OCI-LY7 (cell line): Measurements from ENCODE around the gene KCNQ1. TPM values are rescaled to one million over a fixed set of nuclear protein-coding genes. Genes with fewer than 3 reads are reported as not detected.

Source experiments
- BruUV-seq: library from RNA; stranded (reverse); fragments of 400-500 nt; replicated peaks from 2 replicates; lab custom pipeline; 2021; lab: Mats Ljungman, UMichigan
- CTCF ChIA-PET: fragments of 300-600 bp; sonication (Branson Sonifier 250); formaldehyde crosslinking; loops from one replicate; lab custom pipeline; 2022; ENCODE audit warnings: antibody characterized with exemption; ENCODE audit not compliant: unreplicated experiment; lab: Charles Lee
- POLR2A ChIA-PET: fragments of 300-600 bp; sonication (Branson Sonifier 250); formaldehyde crosslinking; loops from one replicate; lab custom pipeline; 2022; ENCODE audit warnings: antibody characterized with exemption; lab: Charles Lee
- DNase-seq: peaks from one replicate; pipeline ENCODE4 v3.0.0-alpha.2; 2015; ENCODE audit warnings: low spot score
- H2AFZ ChIP-seq: fragments of 200-600 bp; sonication (generic), shearing (Covaris generic); 2 replicates; pipeline ENCODE4 v1.6.1; 2014; ENCODE audit warnings: mild to moderate bottlenecking, antibody characterized with exemption, low read length, moderate library complexity
- H3K27ac ChIP-seq: fragments of 200-600 bp; sonication (generic); 2 replicates; pipeline ENCODE4 v1.5.1; 2014; ENCODE audit warnings: mixed run types, low read depth, mild to moderate bottlenecking, moderate library complexity, low read length, inconsistent platforms; ENCODE audit not compliant: poor library complexity, severe bottlenecking
- H3K36me3 ChIP-seq: fragments of 200-600 bp; sonication (generic); 2 replicates; pipeline ENCODE4 v1.6.1; 2014; ENCODE audit warnings: mild to moderate bottlenecking, antibody characterized with exemption, low read length, moderate library complexity, mixed read lengths; ENCODE audit not compliant: insufficient read depth
- H3K4me1 ChIP-seq: fragments of 200-600 bp; sonication (generic); 2 replicates; pipeline ENCODE4 v1.5.1; 2014; ENCODE audit warnings: mild to moderate bottlenecking, low read length; ENCODE audit not compliant: insufficient read depth, poor library complexity, severe bottlenecking
- H3K4me2 ChIP-seq: fragments of 200-600 bp; sonication (generic); 2 replicates; pipeline ENCODE4 v1.6.1; 2014; ENCODE audit warnings: mild to moderate bottlenecking, low read length
- H3K4me3 ChIP-seq: fragments of 200-600 bp; sonication (generic); 2 replicates; pipeline ENCODE4 v1.5.1; 2014; ENCODE audit warnings: mild to moderate bottlenecking, low read depth, low read length; ENCODE audit not compliant: poor library complexity, severe bottlenecking
- H3K79me2 ChIP-seq: fragments of 200-600 bp; sonication (generic); 2 replicates; pipeline ENCODE4 v1.6.1; 2016; ENCODE audit warnings: low read depth, mild to moderate bottlenecking, low read length, moderate library complexity, mixed read lengths; ENCODE audit not compliant: insufficient read depth
- H3K9me2 ChIP-seq: fragments of 200-600 bp; sonication (generic); 2 replicates; pipeline ENCODE4 v1.6.1; 2016; ENCODE audit warnings: mild to moderate bottlenecking, low read length, mixed read lengths; ENCODE audit not compliant: insufficient read depth
- H3K9me3 ChIP-seq: fragments of 200-600 bp; sonication (generic); 2 replicates; pipeline ENCODE4 v1.6.1; 2014; ENCODE audit warnings: mild to moderate bottlenecking, mixed run types, low read length, mixed read lengths
- H4K20me1 ChIP-seq: fragments of 200-600 bp; sonication (generic); 2 replicates; pipeline ENCODE4 v1.6.1; 2014; ENCODE audit warnings: mild to moderate bottlenecking, antibody characterized with exemption, low read length, moderate library complexity, mixed read lengths; ENCODE audit not compliant: insufficient read depth
- EZH2phosphoT487 ChIP-seq: fragments of 200-600 bp; sonication (generic); IDR thresholded peaks from 2 replicates; pipeline ENCODE4 v1.6.1; 2018; ENCODE audit warnings: low read depth, borderline replicate concordance, mild to moderate bottlenecking, mixed run types, antibody characterized with exemption, low read length, moderate library complexity, mixed read lengths
- intact Hi-C: fragments of 100-400 bp; cut with micrococcal nuclease; formaldehyde crosslinking; loops from one replicate; pipeline ENCODE4 v1.10.0; 2022; ENCODE audit not compliant: unreplicated experiment
- total RNA-seq, 2 experiments: library from RNA; depleted of rRNA in 1 of 2; stranded (reverse); fragments of >200 nt in 1 of 2; shearing (Covaris generic) in 1 of 2; gene quantifications; 2 replicates each; pipeline ENCODE4 v1.2.3, GENCODE V29; 2014 to 2022
- TF ChIP-seq, protein P1 (sequence below): fragments of 200-600 bp; sonication (generic); conservative IDR thresholded peaks from 2 replicates; pipeline ENCODE4 v1.5.1; 2014; ENCODE audit warnings: mild to moderate bottlenecking, antibody characterized with exemption, low read length, moderate library complexity, mixed read lengths

Gene KCNQ1
- total RNA-seq, 2 experiments from 2014 or later = 0.22 to 1.3 TPM

DNA sequence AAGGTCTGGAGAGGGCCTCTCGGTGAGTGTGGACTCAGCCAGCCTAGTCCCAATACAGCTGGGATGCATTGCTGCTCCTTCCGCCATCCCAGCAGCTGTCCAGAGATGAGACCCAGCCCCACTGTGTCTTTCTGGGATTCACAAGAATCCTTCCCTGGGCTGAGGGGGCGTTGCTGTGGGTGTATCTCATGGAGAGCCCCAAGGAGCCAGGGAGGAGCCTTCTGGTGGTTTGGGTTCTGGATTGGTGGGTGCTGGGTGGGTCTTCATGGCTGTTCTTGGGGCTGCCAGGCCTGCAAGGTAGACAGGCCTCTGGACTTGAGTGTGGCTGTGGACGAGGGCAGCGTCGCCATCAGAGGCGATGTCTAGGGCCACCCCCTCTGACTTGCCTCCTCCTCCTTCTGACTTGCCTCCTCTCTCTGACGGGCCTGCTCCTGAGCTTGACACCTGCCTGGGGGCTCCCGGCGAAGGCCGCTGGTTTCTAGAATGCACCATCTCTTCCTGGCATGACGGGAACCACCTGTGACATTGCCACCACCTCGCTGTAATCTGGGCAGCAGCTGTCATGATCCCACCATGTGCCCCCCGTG, 17.2 kb downstream of the KCNQ1 start:
- POLR2A ChIA-PET = no interaction called here
- BruUV-seq = no TSS peak
- Histone ChIP-seq H3K36me3 (no peaks in the 10 kb centered on the region), H3K79me2 (no peaks in the 10 kb centered on the region), H4K20me1 (no peaks in the 10 kb centered on the region), H3K4me3 (no peak overlapping the region), H3K27ac (no peak overlapping the region), H3K4me2 (no peak overlapping the region), H3K9me3 (no peaks in the 10 kb centered on the region), H2AFZ (no peak overlapping the region), H3K9me2 (no peaks in the 10 kb centered on the region), H3K4me1 (no peaks in the 10 kb centered on the region)
- TF ChIP-seq, protein P1, sequence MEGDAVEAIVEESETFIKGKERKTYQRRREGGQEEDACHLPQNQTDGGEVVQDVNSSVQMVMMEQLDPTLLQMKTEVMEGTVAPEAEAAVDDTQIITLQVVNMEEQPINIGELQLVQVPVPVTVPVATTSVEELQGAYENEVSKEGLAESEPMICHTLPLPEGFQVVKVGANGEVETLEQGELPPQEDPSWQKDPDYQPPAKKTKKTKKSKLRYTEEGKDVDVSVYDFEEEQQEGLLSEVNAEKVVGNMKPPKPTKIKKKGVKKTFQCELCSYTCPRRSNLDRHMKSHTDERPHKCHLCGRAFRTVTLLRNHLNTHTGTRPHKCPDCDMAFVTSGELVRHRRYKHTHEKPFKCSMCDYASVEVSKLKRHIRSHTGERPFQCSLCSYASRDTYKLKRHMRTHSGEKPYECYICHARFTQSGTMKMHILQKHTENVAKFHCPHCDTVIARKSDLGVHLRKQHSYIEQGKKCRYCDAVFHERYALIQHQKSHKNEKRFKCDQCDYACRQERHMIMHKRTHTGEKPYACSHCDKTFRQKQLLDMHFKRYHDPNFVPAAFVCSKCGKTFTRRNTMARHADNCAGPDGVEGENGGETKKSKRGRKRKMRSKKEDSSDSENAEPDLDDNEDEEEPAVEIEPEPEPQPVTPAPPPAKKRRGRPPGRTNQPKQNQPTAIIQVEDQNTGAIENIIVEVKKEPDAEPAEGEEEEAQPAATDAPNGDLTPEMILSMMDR = no peak
- TF ChIP-seq EZH2phosphoT487 = no peak
- CTCF ChIA-PET = no interaction called here
- DNase-seq = no peak
- intact Hi-C loops = no loop called here

DNA sequence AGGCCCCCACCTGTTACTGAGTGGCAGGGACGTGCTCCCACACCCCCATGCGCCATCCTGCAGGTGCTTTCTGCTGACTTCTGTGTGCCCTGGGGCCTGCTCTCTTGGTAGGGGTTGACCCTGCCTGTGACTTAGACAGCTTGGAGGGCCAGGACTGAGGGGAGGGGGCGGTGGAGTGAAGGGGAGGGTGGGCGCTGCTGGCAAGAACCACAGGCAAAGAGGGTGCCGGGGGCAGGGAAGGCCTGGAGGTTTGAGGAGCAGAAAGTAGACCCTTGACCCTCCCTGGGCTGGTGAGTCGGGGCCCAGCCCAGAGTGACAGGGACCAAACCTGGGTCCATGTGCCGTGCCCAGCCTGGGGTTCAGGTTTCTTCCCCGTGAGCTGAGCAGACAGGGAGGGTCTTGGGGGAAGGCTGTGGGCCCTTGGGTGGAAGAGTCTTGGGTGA, 17.8 kb downstream of the KCNQ1 start:
- ChIA-PET CTCF (no interaction called here), POLR2A (no interaction called here)
- no TSS peak for BruUV-seq
- H3K4me2 ChIP-seq = no peak overlapping the region
- H3K9me3 ChIP-seq = no peaks in the 10 kb centered on the region
- H3K9me2 ChIP-seq = no peaks in the 10 kb centered on the region
- no peaks in the 10 kb centered on the region for H4K20me1 ChIP-seq
- no peak overlapping the region for H3K4me3 ChIP-seq
- intact Hi-C loops = no loop called here
- H3K27ac ChIP-seq = no peak overlapping the region
- no peak overlapping the region for H2AFZ ChIP-seq
- no peaks in the 10 kb centered on the region for H3K4me1 ChIP-seq
- no peak for TF ChIP-seq EZH2phosphoT487
- TF ChIP-seq, protein P1 = no peak
- DNase-seq = no peak
- no peaks in the 10 kb centered on the region for H3K36me3 ChIP-seq
- no peaks in the 10 kb centered on the region for H3K79me2 ChIP-seq

DNA sequence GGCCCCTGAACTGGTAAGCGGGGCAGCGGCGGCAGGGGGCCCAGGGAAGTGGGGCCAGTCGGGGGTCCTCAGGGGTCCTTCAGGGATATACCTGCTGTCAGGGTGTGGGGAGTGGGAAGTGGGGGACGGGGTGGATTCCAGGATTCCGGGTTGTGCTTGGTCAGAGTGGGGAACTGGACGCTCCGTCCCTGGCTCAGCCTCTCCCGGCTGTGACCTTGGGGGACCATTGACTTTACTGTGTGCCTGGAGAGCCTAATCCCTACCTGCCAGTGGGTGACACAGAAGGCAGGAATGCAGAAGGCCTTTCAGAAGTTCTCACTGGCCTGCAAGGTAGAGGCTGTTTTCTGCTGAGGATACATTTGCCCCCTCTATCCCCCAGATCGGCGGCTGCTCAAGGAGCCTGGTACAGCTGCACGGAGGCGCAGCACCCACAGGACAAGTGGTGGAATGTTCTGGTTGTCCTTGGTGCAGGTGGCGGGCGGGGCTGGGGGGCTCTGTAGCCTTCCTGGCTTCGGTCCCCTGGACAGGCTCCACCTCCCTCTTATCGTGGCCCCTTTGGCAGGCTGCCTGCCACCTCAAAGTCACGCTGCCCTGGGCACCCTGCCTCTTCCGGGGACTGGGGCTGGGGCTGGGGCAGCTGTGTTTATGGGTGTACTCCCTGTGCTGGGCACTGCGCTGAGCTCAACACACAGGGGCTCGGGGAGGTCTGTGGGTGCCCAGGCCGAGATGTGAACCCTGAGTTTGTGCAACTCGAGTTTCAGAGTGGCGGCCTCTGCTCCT, 18.4 kb downstream of the KCNQ1 start:
- BruUV-seq = no TSS peak
- Histone ChIP-seq H3K4me1 (no peaks in the 10 kb centered on the region), H3K9me2 (no peaks in the 10 kb centered on the region), H3K4me3 (no peak overlapping the region), H3K27ac (no peak overlapping the region), H3K79me2 (no peaks in the 10 kb centered on the region), H4K20me1 (no peaks in the 10 kb centered on the region), H3K4me2 (no peak overlapping the region), H3K36me3 (no peaks in the 10 kb centered on the region), H2AFZ (no peak overlapping the region), H3K9me3 (no peaks in the 10 kb centered on the region)
- no peak for DNase-seq
- TF ChIP-seq, protein P1 = no peak
- no peak for TF ChIP-seq EZH2phosphoT487
- intact Hi-C loops = no loop called here
- POLR2A ChIA-PET = no interaction called here
- CTCF ChIA-PET = no interaction called here
